PFSK-1 (cell line): ENCODE data around the gene DIPK1A.

Experiments used
- FOXP2 ChIP-seq: optimal IDR thresholded peaks from 2 replicates; pipeline ENCODE3; 2011; ENCODE audit warnings: borderline replicate concordance, control low read depth, inconsistent platforms; ENCODE audit not compliant: insufficient read depth; ENCODE audit errors: extremely low read length, extremely low read depth
- POLR2AphosphoS5 ChIP-seq: IDR thresholded peaks from 2 replicates; pipeline ENCODE4 v1.6.1; 2012; ENCODE audit warnings: low read depth, mild to moderate bottlenecking, control low read depth, low read length, moderate library complexity
- REST ChIP-seq, 2 experiments: IDR thresholded peaks; 2 replicates each; pipeline versions ENCODE4 v1.6.1 to v1.8.0; 2011 to 2012; ENCODE audit warnings: low read depth in 2 of 2, low read length in 2 of 2, control low read depth in 1 of 2, inconsistent platforms in 1 of 2, mild to moderate bottlenecking in 1 of 2, moderate library complexity in 1 of 2; ENCODE audit not compliant: insufficient read depth in 1 of 2
- SIN3A ChIP-seq: IDR thresholded peaks from 2 replicates; pipeline ENCODE4 v1.6.1; 2012; ENCODE audit warnings: mild to moderate bottlenecking, low read length, moderate library complexity, borderline replicate concordance; ENCODE audit not compliant: insufficient read depth
- TAF1 ChIP-seq: IDR thresholded peaks from 2 replicates; pipeline ENCODE4 v1.6.1; 2012; ENCODE audit warnings: low read length, control low read depth, borderline replicate concordance; ENCODE audit not compliant: insufficient read depth

The DIPK1A gene

GRCh38 chr1:92877081-92877711, 84.1 kb downstream of the DIPK1A start:
- TF ChIP-seq REST (IDR thresholded peaks at IDR 0.05; ENCODE audit: insufficient read depth in 1 of 2, low read depth in 2 of 2, low read length in 2 of 2) (no peak), FOXP2 (no peak), TAF1 (no peak), POLR2AphosphoS5 (no peak)

- TF ChIP-seq POLR2AphosphoS5: no peak
- no peak for TF ChIP-seq TAF1
- no peak for TF ChIP-seq FOXP2
These were observed 84.9 kb downstream of the DIPK1A start for GRCh38 chr1:92876351-92876750.

GRCh38 chr1:92874987-92875386, 86.3 kb downstream of the DIPK1A start:
- no peak for TF ChIP-seq FOXP2
- TF ChIP-seq TAF1: no peak
- no peak for TF ChIP-seq REST (IDR thresholded peaks at IDR 0.05; ENCODE audit: insufficient read depth in 1 of 2, low read depth in 2 of 2, low read length in 2 of 2)
- no peak for TF ChIP-seq POLR2AphosphoS5
- TF ChIP-seq SIN3A: no peak

GRCh38 chr1:92872719-92873118, 88.5 kb downstream of the DIPK1A start:
- no peak for TF ChIP-seq FOXP2
- no peak for TF ChIP-seq POLR2AphosphoS5
- TF ChIP-seq TAF1: no peak
- TF ChIP-seq REST (IDR thresholded peaks at IDR 0.05; ENCODE audit: insufficient read depth in 1 of 2, low read depth in 2 of 2, low read length in 2 of 2): no peak
- no peak for TF ChIP-seq SIN3A

GRCh38 chr1:92870591-92870990, 90.7 kb downstream of the DIPK1A start:
- TF ChIP-seq FOXP2 (no peak), SIN3A (no peak), TAF1 (no peak), REST (IDR thresholded peaks at IDR 0.05; ENCODE audit: insufficient read depth in 1 of 2, low read depth in 2 of 2, low read length in 2 of 2) (no peak), POLR2AphosphoS5 (no peak)
